Esophagus squamous epithelium (tissue), 5 donors: Measurements from ENCODE around the gene FHIT. TPM values are rescaled to one million over a fixed set of nuclear protein-coding genes. Genes with fewer than 3 reads are reported as not detected.

Experiments used
- DNase-seq: peaks from one replicate; lab custom pipeline; 2025; lab: John Stamatoyannopoulos, UW
- H3K27ac ChIP-seq, 4 donors: fragments of 200-600 bp; sonication (generic); one replicate each; pipeline ENCODE4 v1.5.1; 2016 to 2019; ENCODE audit warnings: mild to moderate bottlenecking in 1 of 4
- H3K27me3 ChIP-seq, 4 donors: fragments of 200-600 bp; sonication (generic); 1 replicate in 3 of 4; 2 replicates in 1 of 4; pipeline versions ENCODE4 v1.5.1 to v1.6.0; 2017 to 2021; ENCODE audit warnings: antibody characterized with exemption in 1 of 4
- H3K36me3 ChIP-seq, 3 donors: fragments of 200-600 bp; sonication (generic); one replicate each; pipeline ENCODE4 v1.5.1; 2016 to 2019
- H3K4me1 ChIP-seq, 3 donors: fragments of 200-600 bp; sonication (generic); one replicate each; pipeline ENCODE4 v1.5.1; 2017 to 2019
- H3K4me3 ChIP-seq, 4 donors: fragments of 200-600 bp; sonication (generic); 1 replicate in 3 of 4; 2 replicates in 1 of 4; pipeline ENCODE4 v1.5.1; 2016 to 2019; ENCODE audit warnings: mild to moderate bottlenecking in 2 of 4, moderate library complexity in 1 of 4
- H3K9me3 ChIP-seq, 3 donors: fragments of 200-600 bp; sonication (generic); one replicate each; pipeline ENCODE4 v1.5.1; 2016 to 2019
- CTCF ChIP-seq, 6 experiments: fragments of 450-650 bp in 4 of 6; fragments of 200-600 bp in 2 of 6; sonication (generic) in 2 of 6; IDR thresholded peaks; one replicate each; pipeline ENCODE4 v1.5.1; 2016 to 2019; ENCODE audit warnings: antibody characterized with exemption in 6 of 6, mild to moderate bottlenecking in 4 of 6, moderate library complexity in 4 of 6
- POLR2A ChIP-seq, 4 donors: fragments of 450-650 bp; IDR thresholded peaks; one replicate each; pipeline ENCODE4 v1.6.1; 2017; ENCODE audit warnings: antibody characterized with exemption in 4 of 4, mild to moderate bottlenecking in 4 of 4, moderate library complexity in 3 of 4
- WGBS, 2 donors: methylation state at CpG; one replicate each; pipeline ENCODE4 v1.1.5; 2018; 5-methylcytosine and 5-hydroxymethylcytosine counted together
- intact Hi-C: fragments of 100-400 bp; cut with DNase I; formaldehyde crosslinking; loops from one replicate; pipeline ENCODE4 v1.15.0; 2022
- total RNA-seq, 4 donors: library from RNA; depleted of rRNA; stranded (reverse); fragments of >200 nt; gene quantifications; one replicate each; pipeline ENCODE4 v1.1.0, GENCODE V29; 2016
- donor health status: DM: yes; HTN: yes; CAD: no.

The FHIT gene
- total RNA-seq, 4 donors from 2014 or later: 0.64 to 5.7 (median 3.1) TPM

- Histone ChIP-seq H3K9me3 (no peaks in the 10 kb centered on the region), H3K27me3 (no peaks in the 10 kb centered on the region), H3K4me3 (no peak overlapping the region), H3K36me3 (no peaks in the 10 kb centered on the region), H3K4me1 (peaks cover 0 to 6% (median 0%) of the 10 kb centered on the region in 3 donors), H3K27ac (no peak overlapping the region)
- intact Hi-C loops: no loop called here
- no peak for DNase-seq
- TF ChIP-seq POLR2A (IDR thresholded peaks at IDR 0.05) (no peak), CTCF (IDR thresholded peaks at IDR 0.05) (no peak)
Measured at GRCh38 chr3:61236556-61236955, 14.7 kb downstream of the FHIT start.

GRCh38 chr3:61233746-61234145 is 17.5 kb downstream of the FHIT start:
- Histone ChIP-seq H3K27ac (no peak overlapping the region), H3K4me1 (no peaks in the 10 kb centered on the region), H3K36me3 (no peaks in the 10 kb centered on the region), H3K9me3 (no peaks in the 10 kb centered on the region), H3K27me3 (no peaks in the 10 kb centered on the region), H3K4me3 (no peak overlapping the region)
- TF ChIP-seq POLR2A (IDR thresholded peaks at IDR 0.05) (no peak), CTCF (IDR thresholded peaks at IDR 0.05) (no peak)
- no peak for DNase-seq
- intact Hi-C loops: no loop called here

GRCh38 chr3:61231693-61232092 is 19.6 kb downstream of the FHIT start:
- no peaks in the 10 kb centered on the region for H3K4me1 ChIP-seq
- DNase-seq: no peak

DNA sequence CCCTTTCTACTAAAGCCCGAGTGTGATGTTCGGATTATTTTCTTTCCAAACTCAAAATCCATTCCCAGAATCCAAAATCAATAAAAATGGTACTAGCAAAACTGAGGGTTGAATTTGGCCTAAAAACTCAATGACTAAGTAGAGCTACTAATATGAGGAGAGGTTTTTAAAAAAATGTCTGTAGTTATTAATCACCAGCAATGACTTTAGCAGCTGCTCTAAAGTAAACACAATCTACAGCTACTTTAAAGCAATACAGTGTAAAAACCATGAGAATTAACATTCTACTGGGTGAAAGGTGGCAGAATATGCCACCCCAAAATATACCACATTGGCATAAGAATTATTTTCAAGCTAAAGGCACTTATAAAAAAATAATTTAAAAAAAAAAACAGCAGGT is 23.5 kb downstream of the FHIT start:
- DNase-seq: no peak
- WGBS, 2 donors: 69 to 82% methylated on average over 2 of the region's 2 CpGs
- intact Hi-C loops: no loop called here
- H3K4me3 ChIP-seq: no peak overlapping the region
- H3K9me3 ChIP-seq: no peaks in the 10 kb centered on the region
- H3K27ac ChIP-seq: no peak overlapping the region
- TF ChIP-seq POLR2A (IDR thresholded peaks at IDR 0.05) (no peak), CTCF (IDR thresholded peaks at IDR 0.05) (no peak)
- H3K27me3 ChIP-seq: no peaks in the 10 kb centered on the region
- H3K36me3 ChIP-seq: no peaks in the 10 kb centered on the region
- H3K4me1 ChIP-seq: no peaks in the 10 kb centered on the region

More at GRCh38 chr3:61231693-61232092, 19.6 kb downstream of the FHIT start:
- Histone ChIP-seq H3K9me3 (no peaks in the 10 kb centered on the region), H3K36me3 (no peaks in the 10 kb centered on the region), H3K27me3 (no peaks in the 10 kb centered on the region), H3K27ac (no peak overlapping the region), H3K4me3 (no peak overlapping the region)
- intact Hi-C loops: no loop called here
- TF ChIP-seq CTCF (IDR thresholded peaks at IDR 0.05) (no peak), POLR2A (IDR thresholded peaks at IDR 0.05) (no peak)

DNA sequence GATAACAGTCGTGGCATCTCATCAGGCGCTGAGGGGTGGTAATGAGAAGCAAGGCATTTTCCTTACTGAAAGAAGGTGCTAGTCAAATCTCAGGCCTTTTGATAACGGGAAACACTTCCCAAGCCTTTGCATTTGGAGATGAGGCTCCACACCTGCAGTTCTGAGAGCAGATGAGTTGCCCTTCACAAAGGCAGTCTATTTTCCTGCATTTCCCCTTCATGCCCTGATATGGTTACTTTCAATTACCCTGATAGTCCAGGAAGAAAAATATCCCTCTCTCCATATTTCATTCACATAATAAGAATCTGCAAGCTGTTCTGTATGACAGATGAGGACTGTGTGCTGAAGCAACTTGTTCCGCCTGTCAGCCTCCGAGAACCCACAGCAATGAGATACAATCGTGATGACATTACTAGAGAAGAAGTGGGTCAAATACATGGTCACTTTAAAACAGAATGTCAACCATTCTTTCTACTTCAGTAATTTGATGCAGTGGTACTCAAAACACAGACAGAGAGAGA is 25.0 kb downstream of the FHIT start:
- intact Hi-C loops: no loop called here
- no peak overlapping the region for H3K27ac ChIP-seq
- no peaks in the 10 kb centered on the region for H3K27me3 ChIP-seq
- TF ChIP-seq POLR2A (IDR thresholded peaks at IDR 0.05) (no peak), CTCF (IDR thresholded peaks at IDR 0.05) (no peak)
- H3K4me1 ChIP-seq: peaks cover 0 to 6% (median 0%) of the 10 kb centered on the region in 3 donors
- 82 to 93% methylated on average over 6 of the region's 6 CpGs for WGBS, 2 donors
- no peaks in the 10 kb centered on the region for H3K9me3 ChIP-seq
- H3K4me3 ChIP-seq: no peak overlapping the region
- H3K36me3 ChIP-seq: no peaks in the 10 kb centered on the region
- DNase-seq: no peak
